Measurements from ENCODE around the gene ADH7.
"Not testable (repeated sequence)": the region's sequence is repeated elsewhere in the genome, so short reads cannot be mapped to it uniquely, and the experiment has no call there.

The ADH7 gene

GRCh38 chr4:99379571-99379970 lies 55.6 kb downstream of the ADH7 start:
- no peaks in the 10 kb centered on the region for H3K9me3 ChIP-seq (ENCODE audit: low read length)
- H3K9me2 ChIP-seq (ENCODE audit: low read depth, low read length): no peaks in the 10 kb centered on the region
- H3K4me2 ChIP-seq (ENCODE audit: low read length): no peak overlapping the region
- TF ChIP-seq CTCF (IDR thresholded peaks at IDR 0.05; ENCODE audit: low read length) (no peak), EZH2 (IDR thresholded peaks at IDR 0.05; ENCODE audit: borderline replicate concordance, low read length) (no peak)
- no peaks in the 10 kb centered on the region for H4K20me1 ChIP-seq (ENCODE audit: insufficient read depth, low read length)
- no peaks in the 10 kb centered on the region for H3K4me1 ChIP-seq (ENCODE audit: insufficient read depth, low read length, severe bottlenecking)
- H2AFZ ChIP-seq (ENCODE audit: low read length): no peak overlapping the region
- no peaks in the 10 kb centered on the region for H3K27me3 ChIP-seq (ENCODE audit: insufficient read depth, low read length)
- H3K27ac ChIP-seq (ENCODE audit: low read depth, low read length, poor library complexity, severe bottlenecking): no peak overlapping the region
- H3F3A ChIP-seq (ENCODE audit: insufficient read depth, low read length): no peaks in the 10 kb centered on the region
- H3K79me2 ChIP-seq (ENCODE audit: insufficient read depth, low read length): no peaks in the 10 kb centered on the region
- no peak overlapping the region for H3K9ac ChIP-seq (ENCODE audit: low read length)
- no peaks in the 10 kb centered on the region for H3K36me3 ChIP-seq (ENCODE audit: insufficient read depth, low read length)
- H3K4me3 ChIP-seq (ENCODE audit: low read depth, low read length, poor library complexity, severe bottlenecking): no peak overlapping the region

- no peaks in the 10 kb centered on the region for H3K9me2 ChIP-seq (ENCODE audit: low read depth, low read length)
- H3K79me2 ChIP-seq (ENCODE audit: insufficient read depth, low read length): no peaks in the 10 kb centered on the region
- H3K4me3 ChIP-seq (ENCODE audit: low read depth, low read length, poor library complexity, severe bottlenecking): no peak overlapping the region
- no peaks in the 10 kb centered on the region for H4K20me1 ChIP-seq (ENCODE audit: insufficient read depth, low read length)
- H3K4me1 ChIP-seq (ENCODE audit: insufficient read depth, low read length, severe bottlenecking): no peaks in the 10 kb centered on the region
- no peak overlapping the region for H3K27ac ChIP-seq (ENCODE audit: low read depth, low read length, poor library complexity, severe bottlenecking)
- no peaks in the 10 kb centered on the region for H3K36me3 ChIP-seq (ENCODE audit: insufficient read depth, low read length)
- no peak overlapping the region for H3K4me2 ChIP-seq (ENCODE audit: low read length)
- no peaks in the 10 kb centered on the region for H3K9me3 ChIP-seq (ENCODE audit: low read length)
- H3K27me3 ChIP-seq (ENCODE audit: insufficient read depth, low read length): no peaks in the 10 kb centered on the region
- no peak for TF ChIP-seq CTCF (IDR thresholded peaks at IDR 0.05; ENCODE audit: low read length)
- TF ChIP-seq EZH2 (IDR thresholded peaks at IDR 0.05; ENCODE audit: borderline replicate concordance, low read length): no peak
- no peaks in the 10 kb centered on the region for H3F3A ChIP-seq (ENCODE audit: insufficient read depth, low read length)
- no peak overlapping the region for H2AFZ ChIP-seq (ENCODE audit: low read length)
- H3K9ac ChIP-seq (ENCODE audit: low read length): no peak overlapping the region
These were observed 56.3 kb downstream of the ADH7 start for GRCh38 chr4:99378876-99379275.

- TF ChIP-seq CTCF (IDR thresholded peaks at IDR 0.05; ENCODE audit: low read length): peak; percentile 19; the same call in 1 of the 2 replicates
- not testable (repeated sequence) for H3K27ac ChIP-seq (ENCODE audit: low read depth, low read length, poor library complexity, severe bottlenecking); H3K9ac ChIP-seq (ENCODE audit: low read length); H3K4me3 ChIP-seq (ENCODE audit: low read depth, low read length, poor library complexity, severe bottlenecking); H3K4me2 ChIP-seq (ENCODE audit: low read length); H3K4me1 ChIP-seq (ENCODE audit: insufficient read depth, low read length, severe bottlenecking); H3F3A ChIP-seq (ENCODE audit: insufficient read depth, low read length); H3K9me3 ChIP-seq (ENCODE audit: low read length); H3K27me3 ChIP-seq (ENCODE audit: insufficient read depth, low read length); H3K9me2 ChIP-seq (ENCODE audit: low read depth, low read length); H2AFZ ChIP-seq (ENCODE audit: low read length); H3K79me2 ChIP-seq (ENCODE audit: insufficient read depth, low read length); H4K20me1 ChIP-seq (ENCODE audit: insufficient read depth, low read length); H3K36me3 ChIP-seq (ENCODE audit: insufficient read depth, low read length)
These were observed 57.8 kb downstream of the ADH7 start for GRCh38 chr4:99377341-99377740.

GRCh38 chr4:99372464-99372863 lies 62.7 kb downstream of the ADH7 start:
- H3K9ac ChIP-seq (ENCODE audit: low read length); H3K9me3 ChIP-seq (ENCODE audit: low read length); H3K27me3 ChIP-seq (ENCODE audit: insufficient read depth, low read length); H3K4me3 ChIP-seq (ENCODE audit: low read depth, low read length, poor library complexity, severe bottlenecking); H4K20me1 ChIP-seq (ENCODE audit: insufficient read depth, low read length); H2AFZ ChIP-seq (ENCODE audit: low read length); H3K4me1 ChIP-seq (ENCODE audit: insufficient read depth, low read length, severe bottlenecking); H3K27ac ChIP-seq (ENCODE audit: low read depth, low read length, poor library complexity, severe bottlenecking); H3K36me3 ChIP-seq (ENCODE audit: insufficient read depth, low read length); H3K9me2 ChIP-seq (ENCODE audit: low read depth, low read length); H3F3A ChIP-seq (ENCODE audit: insufficient read depth, low read length); H3K4me2 ChIP-seq (ENCODE audit: low read length); H3K79me2 ChIP-seq (ENCODE audit: insufficient read depth, low read length): not testable (repeated sequence)

GRCh38 chr4:99367817-99368216 lies 67.3 kb downstream of the ADH7 start:
- H3K27me3 ChIP-seq (ENCODE audit: insufficient read depth, low read length); H3K36me3 ChIP-seq (ENCODE audit: insufficient read depth, low read length): not testable (repeated sequence)

More at GRCh38 chr4:99367817-99368216, 67.3 kb downstream of the ADH7 start:
- not testable (repeated sequence) for H2AFZ ChIP-seq (ENCODE audit: low read length); H3K27ac ChIP-seq (ENCODE audit: low read depth, low read length, poor library complexity, severe bottlenecking); H3K4me2 ChIP-seq (ENCODE audit: low read length); H4K20me1 ChIP-seq (ENCODE audit: insufficient read depth, low read length); H3F3A ChIP-seq (ENCODE audit: insufficient read depth, low read length); H3K9ac ChIP-seq (ENCODE audit: low read length); H3K9me3 ChIP-seq (ENCODE audit: low read length); H3K4me3 ChIP-seq (ENCODE audit: low read depth, low read length, poor library complexity, severe bottlenecking); H3K79me2 ChIP-seq (ENCODE audit: insufficient read depth, low read length); H3K9me2 ChIP-seq (ENCODE audit: low read depth, low read length); H3K4me1 ChIP-seq (ENCODE audit: insufficient read depth, low read length, severe bottlenecking)
